Measurements from ENCODE around the gene TPM1. TPM values are rescaled to one million over a fixed set of nuclear protein-coding genes. Genes with fewer than 3 reads are reported as not detected.

TPM1 gene
- total RNA-seq, 1 experiment from 2014 or later, result 748 TPM

- no peaks in the 10 kb centered on the region for H4K20me1 ChIP-seq (ENCODE audit: control insufficient read depth, insufficient read depth, insufficient read length)
- no peak overlapping the region for H2BK20ac ChIP-seq (ENCODE audit: low read depth, low read length, poor library complexity, severe bottlenecking)
- no peak overlapping the region for H2BK120ac ChIP-seq (ENCODE audit: low read depth, low read length, poor library complexity, severe bottlenecking)
- no peak overlapping the region for H2BK12ac ChIP-seq (ENCODE audit: insufficient read length, low read depth, low read length)
- peaks cover 23% of the 10 kb centered on the region; the same call in 1 of the 2 replicates for H3K4me1 ChIP-seq (ENCODE audit: insufficient read depth, low read length)
- H2BK5ac ChIP-seq (ENCODE audit: insufficient read length, low read length), result no peak overlapping the region
- no peak overlapping the region for H3K27ac ChIP-seq (ENCODE audit: insufficient read length, low read depth, low read length)
- H3K79me1 ChIP-seq (ENCODE audit: insufficient read depth, low read depth, low read length, poor library complexity, severe bottlenecking), result no peaks in the 10 kb centered on the region
- whole genome bisulfite sequencing (ENCODE audit: extremely low coverage, insufficient read length, low lambda C conversion rate), result no CpG with 5 or more reads among the region's 1 CpG
- no peak overlapping the region for H3K14ac ChIP-seq (ENCODE audit: insufficient read depth, low read length)
- Mint-ChIP-seq H3K27ac (peak overlapping the region in 2 of 3 experiments; percentile 28; a peak in 1 of 7 replicates), H3K4me1 (peaks cover 67 to 68% of the 10 kb centered on the region in 2 experiments), H3K36me3 (ENCODE audit: insufficient read depth in 1 of 3, low read depth in 3 of 3) (no peaks in the 10 kb centered on the region; a peak in 2 of 7 replicates), H3K9me3 (no peaks in the 10 kb centered on the region; a peak in 2 of 5 replicates), H3K4me3 (no peak overlapping the region), H3K27me3 (ENCODE audit: low read depth) (no peaks in the 10 kb centered on the region)
- H3T11ph ChIP-seq (ENCODE audit: low read length), result no peak overlapping the region
- H3K18ac ChIP-seq (ENCODE audit: insufficient read length, low read depth, low read length), result no peak overlapping the region
- H3K9ac ChIP-seq (ENCODE audit: extremely low read depth, insufficient read length, low read length), result no peak overlapping the region
- no peak overlapping the region for H2AFZ ChIP-seq (ENCODE audit: low read length)
- no peaks in the 10 kb centered on the region for H3K9me3 ChIP-seq (ENCODE audit: control insufficient read depth, low read depth, low read length)
- no peak overlapping the region for H4K8ac ChIP-seq (replicated peaks; ENCODE audit: insufficient read length, low read depth, low read length)
- no peaks in the 10 kb centered on the region for H3K27me3 ChIP-seq (ENCODE audit: insufficient read depth, low read length)
- no peaks in the 10 kb centered on the region for H3K79me2 ChIP-seq (ENCODE audit: insufficient read depth, low read length)
- H3K4ac ChIP-seq (ENCODE audit: low read depth, low read length), result no peak overlapping the region
- no peak for DNase-seq
- H3K23me2 ChIP-seq (ENCODE audit: insufficient read length, low read depth, low read length, poor library complexity, severe bottlenecking), result no peaks in the 10 kb centered on the region
- no peak overlapping the region for H4K5ac ChIP-seq (ENCODE audit: insufficient read length, low read depth, low read length)
- no peak overlapping the region for H4K91ac ChIP-seq (ENCODE audit: insufficient read length, low read depth, low read length)
- H2AK5ac ChIP-seq (ENCODE audit: insufficient read length, low read length), result no peak overlapping the region
- no peak overlapping the region for H3K23ac ChIP-seq (ENCODE audit: insufficient read length, low read depth, low read length)
- TF ChIP-seq, protein P1, sequence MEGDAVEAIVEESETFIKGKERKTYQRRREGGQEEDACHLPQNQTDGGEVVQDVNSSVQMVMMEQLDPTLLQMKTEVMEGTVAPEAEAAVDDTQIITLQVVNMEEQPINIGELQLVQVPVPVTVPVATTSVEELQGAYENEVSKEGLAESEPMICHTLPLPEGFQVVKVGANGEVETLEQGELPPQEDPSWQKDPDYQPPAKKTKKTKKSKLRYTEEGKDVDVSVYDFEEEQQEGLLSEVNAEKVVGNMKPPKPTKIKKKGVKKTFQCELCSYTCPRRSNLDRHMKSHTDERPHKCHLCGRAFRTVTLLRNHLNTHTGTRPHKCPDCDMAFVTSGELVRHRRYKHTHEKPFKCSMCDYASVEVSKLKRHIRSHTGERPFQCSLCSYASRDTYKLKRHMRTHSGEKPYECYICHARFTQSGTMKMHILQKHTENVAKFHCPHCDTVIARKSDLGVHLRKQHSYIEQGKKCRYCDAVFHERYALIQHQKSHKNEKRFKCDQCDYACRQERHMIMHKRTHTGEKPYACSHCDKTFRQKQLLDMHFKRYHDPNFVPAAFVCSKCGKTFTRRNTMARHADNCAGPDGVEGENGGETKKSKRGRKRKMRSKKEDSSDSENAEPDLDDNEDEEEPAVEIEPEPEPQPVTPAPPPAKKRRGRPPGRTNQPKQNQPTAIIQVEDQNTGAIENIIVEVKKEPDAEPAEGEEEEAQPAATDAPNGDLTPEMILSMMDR (conservative IDR thresholded peaks at IDR 0.05), result no peak
- no peak overlapping the region for H2BK15ac ChIP-seq (ENCODE audit: low read depth, low read length)
- no peak overlapping the region for H3K4me2 ChIP-seq (ENCODE audit: insufficient read depth, insufficient read length, low read length)
- H3K56ac ChIP-seq (ENCODE audit: insufficient read length, low read depth, low read length), result no peak overlapping the region
These were observed 42.3 kb downstream of the TPM1 start for GRCh38 chr15:63084806-63085205.

Data from H9 (cell line).